Trophoblast cell (in vitro differentiated cells and primary cell): ENCODE results near the gene ARHGEF39.

Source experiments
- DNase-seq, 2 donors: peaks; one replicate each; pipeline ENCODE4 v3.0.0-alpha.2; 2016
- H2AFZ ChIP-seq: 2 replicates; pipeline ENCODE4 v1.6.1; 2013; ENCODE audit warnings: low read length, moderate library complexity, mild to moderate bottlenecking; ENCODE audit not compliant: insufficient read depth, poor library complexity
- H2AK5ac ChIP-seq: 2 replicates; pipeline ENCODE4 v1.6.1; 2013; ENCODE audit warnings: mild to moderate bottlenecking, low read length
- H2BK120ac ChIP-seq: 2 replicates; pipeline ENCODE4 v1.6.1; 2013; ENCODE audit warnings: low read length, mild to moderate bottlenecking, moderate library complexity; ENCODE audit not compliant: insufficient read depth, poor library complexity
- H2BK12ac ChIP-seq: 2 replicates; pipeline ENCODE4 v1.6.1; 2013; ENCODE audit warnings: mild to moderate bottlenecking, low read length, moderate library complexity
- H2BK5ac ChIP-seq: 2 replicates; pipeline ENCODE4 v1.6.1; 2013; ENCODE audit warnings: low read length, low read depth, moderate library complexity, mild to moderate bottlenecking; ENCODE audit not compliant: poor library complexity
- H3K14ac ChIP-seq: 2 replicates; pipeline ENCODE4 v1.6.1; 2013; ENCODE audit warnings: mild to moderate bottlenecking, low read length
- H3K18ac ChIP-seq: 2 replicates; pipeline ENCODE4 v1.6.1; 2013; ENCODE audit warnings: mild to moderate bottlenecking, low read length
- H3K23ac ChIP-seq: 2 replicates; pipeline ENCODE4 v1.6.1; 2013; ENCODE audit warnings: low read length
- H3K27ac ChIP-seq: 2 replicates; pipeline ENCODE4 v1.5.1; 2013; ENCODE audit warnings: low read depth, mild to moderate bottlenecking, inconsistent platforms, low read length, moderate library complexity
- H3K27me3 ChIP-seq: 2 replicates; pipeline ENCODE4 v1.6.1; 2013; ENCODE audit warnings: inconsistent platforms, mild to moderate bottlenecking, low read length, moderate library complexity; ENCODE audit not compliant: insufficient read depth
- H3K36me3 ChIP-seq, 2 experiments: 1 replicate in 1 of 2; 2 replicates in 1 of 2; pipeline ENCODE4 v1.6.1; 2013; ENCODE audit warnings: low read length in 2 of 2, mild to moderate bottlenecking in 2 of 2, moderate library complexity in 1 of 2; ENCODE audit not compliant: insufficient read depth in 2 of 2, control insufficient read depth in 1 of 2
- H3K4ac ChIP-seq: 2 replicates; pipeline ENCODE4 v1.6.1; 2013; ENCODE audit warnings: low read depth, mild to moderate bottlenecking, low read length, moderate library complexity
- H3K4me1 ChIP-seq, 2 experiments: 1 replicate in 1 of 2; 2 replicates in 1 of 2; pipeline ENCODE4 v1.6.1; 2013; ENCODE audit warnings: low read length in 2 of 2, mild to moderate bottlenecking in 2 of 2, moderate library complexity in 1 of 2; ENCODE audit not compliant: insufficient read depth in 2 of 2, control insufficient read depth in 1 of 2
- H3K4me2 ChIP-seq: 2 replicates; pipeline ENCODE4 v1.6.1; 2013; ENCODE audit warnings: inconsistent platforms, mild to moderate bottlenecking, low read length, moderate library complexity
- H3K4me3 ChIP-seq: 2 replicates; pipeline ENCODE4 v1.5.1; 2013; ENCODE audit warnings: mild to moderate bottlenecking, low read depth, low read length, inconsistent platforms
- H3K79me1 ChIP-seq: one replicate; pipeline ENCODE4 v1.6.1; 2013; ENCODE audit warnings: low read length
- H3K79me2 ChIP-seq: 2 replicates; pipeline ENCODE4 v1.6.1; 2013; ENCODE audit warnings: low read length, mild to moderate bottlenecking; ENCODE audit not compliant: control insufficient read depth, insufficient read depth, poor library complexity
- H3K9ac ChIP-seq: 2 replicates; pipeline ENCODE4 v1.6.1; 2013; ENCODE audit warnings: mild to moderate bottlenecking, low read length
- H3K9me3 ChIP-seq: 2 replicates; pipeline ENCODE4 v1.6.1; 2013; ENCODE audit warnings: low read depth, mild to moderate bottlenecking, control low read depth, inconsistent platforms, low read length; ENCODE audit not compliant: insufficient read depth
- H4K12ac ChIP-seq: 2 replicates; pipeline ENCODE4 v1.6.1; 2013; ENCODE audit warnings: low read depth, mild to moderate bottlenecking, low read length, moderate library complexity
- H4K8ac ChIP-seq: 2 replicates; pipeline ENCODE4 v1.6.1; 2013; ENCODE audit warnings: low read depth, mild to moderate bottlenecking, low read length, moderate library complexity
- H4K91ac ChIP-seq: one replicate; pipeline ENCODE4 v1.6.1; 2013; ENCODE audit warnings: low read depth, mild to moderate bottlenecking, low read length, moderate library complexity
- WGBS: extraction: QIAGEN DNeasy Blood & Tissue Kit; methylation state at CpG from one replicate; pipeline ENCODE4 v1.1.7; 2013; ENCODE audit warnings: missing lambda C conversion rate; ENCODE audit not compliant: insufficient read length, insufficient coverage; ENCODE audit errors: extremely low coverage; 5-methylcytosine and 5-hydroxymethylcytosine counted together

The ARHGEF39 gene

GRCh38 chr9:35635730-35636129 is 29.3 kb downstream of the ARHGEF39 start:
- H3K79me2 ChIP-seq = no peaks in the 10 kb centered on the region
- H3K14ac ChIP-seq = no peak overlapping the region
- no peak overlapping the region for H3K4me2 ChIP-seq
- H4K12ac ChIP-seq = no peak overlapping the region
- H2BK5ac ChIP-seq = no peak overlapping the region
- H3K4me1 ChIP-seq = no peaks in the 10 kb centered on the region
- no peak overlapping the region for H3K23ac ChIP-seq
- H4K91ac ChIP-seq = no peak overlapping the region
- H3K36me3 ChIP-seq = no peaks in the 10 kb centered on the region
- no peaks in the 10 kb centered on the region for H3K79me1 ChIP-seq
- H3K4ac ChIP-seq = no peak overlapping the region
- H3K27me3 ChIP-seq = no peaks in the 10 kb centered on the region
- no peak overlapping the region for H2BK120ac ChIP-seq
- H3K18ac ChIP-seq = no peak overlapping the region
- H3K9ac ChIP-seq = no peak overlapping the region
- no peak overlapping the region for H2BK12ac ChIP-seq
- H2AK5ac ChIP-seq = no peak overlapping the region
- H2AFZ ChIP-seq = no peak overlapping the region
- no peak overlapping the region for H4K8ac ChIP-seq
- DNase-seq = no peak
- no peak overlapping the region for H3K27ac ChIP-seq
- H3K4me3 ChIP-seq = no peak overlapping the region
- no peaks in the 10 kb centered on the region for H3K9me3 ChIP-seq

- H3K27ac ChIP-seq = no peak overlapping the region
- no peak for DNase-seq
- no peak overlapping the region for H3K4ac ChIP-seq
- no peak overlapping the region for H4K8ac ChIP-seq
- no peak overlapping the region for H3K9ac ChIP-seq
- H3K14ac ChIP-seq = no peak overlapping the region
- H3K36me3 ChIP-seq = no peaks in the 10 kb centered on the region
- no peaks in the 10 kb centered on the region for H3K9me3 ChIP-seq
- no peak overlapping the region for H2BK12ac ChIP-seq
- no peak overlapping the region for H3K4me3 ChIP-seq
- H3K4me1 ChIP-seq = no peaks in the 10 kb centered on the region
- H3K4me2 ChIP-seq = no peak overlapping the region
- H2BK5ac ChIP-seq = no peak overlapping the region
- no peak overlapping the region for H3K23ac ChIP-seq
- no peak overlapping the region for H2AFZ ChIP-seq
- H2BK120ac ChIP-seq = no peak overlapping the region
- H3K27me3 ChIP-seq = no peaks in the 10 kb centered on the region
- H3K18ac ChIP-seq = no peak overlapping the region
- H3K79me1 ChIP-seq = no peaks in the 10 kb centered on the region
- H4K12ac ChIP-seq = no peak overlapping the region
- no CpG with 5 or more reads among the region's 5 CpGs for WGBS
- no peaks in the 10 kb centered on the region for H3K79me2 ChIP-seq
- H4K91ac ChIP-seq = no peak overlapping the region
- H2AK5ac ChIP-seq = no peak overlapping the region
Observed at GRCh38 chr9:35629597-35629996, 35.4 kb downstream of the ARHGEF39 start.

- H3K4me1 ChIP-seq = no peaks in the 10 kb centered on the region
- H3K79me1 ChIP-seq = no peaks in the 10 kb centered on the region
- no peak overlapping the region for H2AK5ac ChIP-seq
- H2BK12ac ChIP-seq = no peak overlapping the region
- H3K27ac ChIP-seq = no peak overlapping the region
- H3K79me2 ChIP-seq = no peaks in the 10 kb centered on the region
- H4K8ac ChIP-seq = no peak overlapping the region
- no peak overlapping the region for H3K4me3 ChIP-seq
- no peak overlapping the region for H3K4ac ChIP-seq
- no peak overlapping the region for H3K9ac ChIP-seq
- no peaks in the 10 kb centered on the region for H3K36me3 ChIP-seq
- H3K23ac ChIP-seq = no peak overlapping the region
- no peak for DNase-seq
- no CpG with 5 or more reads among the region's 6 CpGs for WGBS
- H4K12ac ChIP-seq = no peak overlapping the region
- H3K4me2 ChIP-seq = no peak overlapping the region
- H2AFZ ChIP-seq = no peak overlapping the region
- H3K18ac ChIP-seq = no peak overlapping the region
- H3K9me3 ChIP-seq = no peaks in the 10 kb centered on the region
- H3K14ac ChIP-seq = no peak overlapping the region
- no peaks in the 10 kb centered on the region for H3K27me3 ChIP-seq
- no peak overlapping the region for H2BK5ac ChIP-seq
- no peak overlapping the region for H4K91ac ChIP-seq
- H2BK120ac ChIP-seq = no peak overlapping the region
Observed at GRCh38 chr9:35628389-35628991, 36.5 kb downstream of the ARHGEF39 start.

DNA sequence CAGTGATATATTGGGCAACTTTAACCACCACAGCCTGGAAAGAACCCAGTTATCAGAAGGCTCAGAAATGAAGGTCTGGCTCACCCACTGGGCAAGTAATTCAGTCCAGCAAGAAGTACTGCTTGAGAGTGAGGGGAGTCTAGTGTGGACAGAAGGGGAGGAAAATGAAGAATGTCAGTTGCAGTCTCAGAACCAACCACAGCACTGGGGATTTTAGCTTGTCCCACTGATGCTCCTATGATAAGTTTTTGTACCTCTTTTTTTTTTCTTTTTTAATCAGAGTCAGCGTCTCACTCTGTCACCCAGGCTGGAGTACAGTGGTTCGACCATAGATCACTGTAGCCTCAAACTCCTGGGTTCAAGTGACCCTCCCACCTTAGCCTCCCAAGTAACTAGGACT is 37.4 kb downstream of the ARHGEF39 start:
- no peak overlapping the region for H2BK120ac ChIP-seq
- H3K4me3 ChIP-seq = no peak overlapping the region
- no peaks in the 10 kb centered on the region for H3K9me3 ChIP-seq
- no peak overlapping the region for H2AK5ac ChIP-seq
- DNase-seq = no peak
- no peak overlapping the region for H3K18ac ChIP-seq
- H2BK12ac ChIP-seq = no peak overlapping the region
- no peaks in the 10 kb centered on the region for H3K36me3 ChIP-seq
- H4K12ac ChIP-seq = no peak overlapping the region
- no CpG with 5 or more reads among the region's 2 CpGs for WGBS
- no peak overlapping the region for H3K27ac ChIP-seq
- no peak overlapping the region for H3K14ac ChIP-seq
- H3K27me3 ChIP-seq = no peaks in the 10 kb centered on the region
- no peak overlapping the region for H2AFZ ChIP-seq
- no peak overlapping the region for H3K4me2 ChIP-seq
- no peak overlapping the region for H3K9ac ChIP-seq
- no peaks in the 10 kb centered on the region for H3K4me1 ChIP-seq
- H2BK5ac ChIP-seq = no peak overlapping the region
- no peaks in the 10 kb centered on the region for H3K79me2 ChIP-seq
- H3K4ac ChIP-seq = no peak overlapping the region
- H4K8ac ChIP-seq = no peak overlapping the region
- H3K79me1 ChIP-seq = no peaks in the 10 kb centered on the region
- no peak overlapping the region for H4K91ac ChIP-seq
- H3K23ac ChIP-seq = no peak overlapping the region
